Activated CD4-positive, alpha-beta memory T cell treated with anti-CD3 and anti-CD28 coated beads, Interleukin-2, amount 10 ng/mL, durations not matched to agents 7 days and 5 days (primary cell): Measurements from ENCODE around the gene HIPK1. TPM values are rescaled to one million over a fixed set of nuclear protein-coding genes. Genes with fewer than 3 reads are reported as not detected.

Source experiments
- CTCF ChIA-PET: fragments of 350-600 bp; sonication (Branson Sonifier 250); formaldehyde crosslinking; loops from one replicate; lab custom pipeline; 2021; ENCODE audit warnings: antibody characterized with exemption, inconsistent platforms; lab: Charles Lee
- POLR2A ChIA-PET: fragments of 350-600 bp; sonication (Branson Sonifier 250); formaldehyde crosslinking; loops from one replicate; lab custom pipeline; 2021; ENCODE audit warnings: antibody characterized with exemption; lab: Charles Lee
- DNase-seq: peaks from one replicate; pipeline ENCODE4 v3.0.0-alpha.2; 2020
- H3K27ac Mint-ChIP-seq: one replicate; pipeline ENCODE4 v1.8.0; 2021; ENCODE audit warnings: mild to moderate bottlenecking, mixed read lengths
- H3K27me3 Mint-ChIP-seq: one replicate; pipeline ENCODE4 v1.8.0; 2021; ENCODE audit warnings: mixed read lengths
- H3K36me3 Mint-ChIP-seq: one replicate; pipeline ENCODE4 v1.8.0; 2021; ENCODE audit warnings: low read depth, mixed read lengths
- H3K4me1 Mint-ChIP-seq: one replicate; pipeline ENCODE4 v1.8.0; 2021; ENCODE audit warnings: mixed read lengths
- H3K4me3 Mint-ChIP-seq: one replicate; pipeline ENCODE4 v1.8.0; 2021; ENCODE audit warnings: mild to moderate bottlenecking, mixed read lengths
- H3K9me3 Mint-ChIP-seq: one replicate; pipeline ENCODE4 v1.8.0; 2021; ENCODE audit warnings: mixed read lengths
- total RNA-seq, 2 experiments: library from RNA; stranded (reverse); gene quantifications; one replicate each; pipeline ENCODE4 v1.2.3, GENCODE V29; 2021

HIPK1 gene
- total RNA-seq, result 10 to 100 TPM; 89.5 to 92.5 TPM

GRCh38 chr1:113928941-113929749 is at the start of gene HIPK1:
HIPK1 (plus strand) TSS chr1:113929324.
- Mint-ChIP-seq H3K36me3 (peaks cover 16% of the 10 kb centered on the region), H3K4me1 (peaks cover 48% of the 10 kb centered on the region), H3K27ac (peak within 1 kb of the TSS; percentile 95), H3K27me3 (peaks cover 4% of the 10 kb centered on the region), H3K9me3 (no peaks in the 10 kb centered on the region), H3K4me3 (peak within 1 kb of the TSS; percentile 94)
- DNase-seq, result peak; percentile 94
- ChIA-PET CTCF (interaction anchor here (0.7 to 5.1 kb wide), 18 partner anchors 10 to 170 kb away, joined by 3 to 90 read pairs (median 4); partner anchors contain the start of genes AP4B1, DCLRE1B, PHTF1 and RSBN1), POLR2A (interaction anchor here (0.8 to 8.7 kb wide), 32 partner anchors 11 to 1214 kb away, joined by 3 to 268 read pairs (median 5); partner anchors contain the start of genes AP4B1, BCAS2, DCLRE1B and NRAS)

DNA sequence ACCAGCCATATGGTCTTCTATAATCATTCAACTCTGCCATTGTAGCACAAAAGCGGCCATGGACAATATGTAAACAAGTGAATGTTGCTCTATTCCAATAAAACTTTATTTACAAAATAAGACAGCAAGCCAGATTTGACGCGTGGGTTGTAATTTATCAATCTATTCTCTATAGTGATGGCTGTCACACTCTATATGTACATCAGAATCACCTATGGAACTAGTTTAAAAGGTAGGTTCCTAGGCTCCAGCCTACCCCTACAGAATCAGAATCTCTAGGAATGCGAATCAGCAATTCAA is 49.4 kb upstream of the HIPK1 start:
- Mint-ChIP-seq H3K27ac (no peak overlapping the region), H3K9me3 (no peaks in the 10 kb centered on the region), H3K27me3 (no peaks in the 10 kb centered on the region), H3K36me3 (peaks cover 17% of the 10 kb centered on the region), H3K4me1 (peaks cover 60% of the 10 kb centered on the region), H3K4me3 (no peak overlapping the region)
- DNase-seq, result no peak
- CTCF ChIA-PET, result interaction anchor here (2.1 kb wide), 1 partner anchor 24 kb away, joined by 4 read pairs; the partner anchor contains the start of gene AP4B1
- POLR2A ChIA-PET, result interaction anchor here (1.1 to 6.4 kb wide), 4 partner anchors 10 to 49 kb away, joined by 3 to 41 read pairs (median 11); partner anchors contain the start of genes AP4B1, DCLRE1B and HIPK1

DNA sequence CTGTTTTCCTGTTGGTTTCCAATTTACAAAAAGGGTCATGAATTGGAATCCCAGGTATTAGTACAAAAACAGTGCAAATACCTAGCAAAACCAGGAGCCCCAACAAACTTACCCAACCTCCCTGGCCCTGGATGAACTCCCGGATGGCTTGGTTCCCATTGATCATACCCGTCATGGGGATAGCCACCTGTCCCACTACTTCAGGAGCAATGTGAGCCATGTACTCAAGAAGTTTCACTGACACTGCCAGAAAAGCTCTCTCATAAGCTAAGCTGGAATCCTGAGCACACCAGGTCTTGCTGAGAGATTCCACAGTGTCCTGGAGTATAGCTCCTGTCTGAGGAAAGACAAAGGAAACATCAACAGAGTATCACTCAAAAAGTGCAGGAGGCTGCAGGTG is 47.5 kb upstream of the HIPK1 start:
- H3K9me3 Mint-ChIP-seq, result no peaks in the 10 kb centered on the region
- peaks cover 21% of the 10 kb centered on the region for H3K36me3 Mint-ChIP-seq
- CTCF ChIA-PET, result interaction anchor here (0.9 to 1.2 kb wide), 3 partner anchors 12 to 401 kb away, joined by 3 to 6 read pairs (median 3); no protein-coding TSS in a partner anchor
- POLR2A ChIA-PET, result interaction anchor here (1.3 to 6.4 kb wide), 4 partner anchors 11 to 65 kb away, joined by 3 to 41 read pairs (median 10); partner anchors contain the start of genes AP4B1 and DCLRE1B
- DNase-seq, result no peak
- H3K4me1 Mint-ChIP-seq, result peaks cover 51% of the 10 kb centered on the region
- H3K4me3 Mint-ChIP-seq, result no peak overlapping the region
- H3K27me3 Mint-ChIP-seq, result no peaks in the 10 kb centered on the region
- H3K27ac Mint-ChIP-seq, result no peak overlapping the region

DNA sequence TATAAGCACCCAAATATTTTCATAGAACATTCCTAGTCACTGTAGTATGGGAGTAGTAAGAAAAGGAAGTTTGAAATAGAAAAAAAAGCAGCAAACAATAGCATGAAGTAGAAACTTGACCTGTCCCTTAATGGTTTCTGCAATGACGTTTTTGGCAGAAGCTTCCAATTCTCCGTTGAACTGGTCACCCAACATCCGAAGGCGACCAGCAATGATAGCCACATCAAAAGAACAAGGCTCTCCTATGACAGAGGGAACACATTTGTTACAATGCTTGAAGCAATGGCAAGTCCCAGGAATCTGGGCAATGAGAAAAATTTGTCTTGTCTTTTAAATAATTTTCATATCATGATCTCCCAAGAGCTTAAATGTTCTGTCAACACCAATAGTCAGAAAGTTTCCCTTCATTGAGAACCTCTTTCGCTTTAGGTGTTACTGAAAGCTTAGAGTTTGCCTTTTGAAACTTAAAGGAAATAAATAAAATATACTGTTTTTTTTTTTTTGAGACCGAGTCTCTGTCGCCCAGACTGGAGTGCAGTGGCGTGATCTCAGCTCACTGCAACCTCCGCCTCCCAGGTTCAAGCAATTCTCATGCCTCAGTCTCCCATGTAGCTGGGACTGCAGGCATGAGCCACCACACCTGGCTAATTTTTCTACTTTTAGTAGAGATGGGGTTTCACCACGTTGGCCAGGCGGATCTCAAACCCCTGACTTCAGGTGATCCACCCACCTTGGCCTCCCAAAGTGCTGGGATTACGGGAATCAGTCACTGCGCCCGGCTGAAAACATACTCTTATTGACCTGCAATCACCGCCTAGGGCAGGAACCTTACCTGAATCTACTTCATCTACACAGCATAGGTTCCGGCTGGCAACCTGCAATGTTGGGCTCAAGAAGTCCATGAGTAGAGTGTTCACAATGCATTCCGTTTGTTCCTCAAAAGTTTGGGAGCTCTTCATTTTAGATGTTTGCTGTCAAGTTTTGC is 42.4 kb upstream of the HIPK1 start:
- Mint-ChIP-seq H3K9me3 (no peaks in the 10 kb centered on the region), H3K4me3 (no peak overlapping the region), H3K27ac (no peak overlapping the region), H3K36me3 (peaks cover 17% of the 10 kb centered on the region), H3K27me3 (no peaks in the 10 kb centered on the region), H3K4me1 (peaks cover 27% of the 10 kb centered on the region)
- ChIA-PET POLR2A (interaction anchor here (1.1 to 3.8 kb wide), 4 partner anchors 11 to 44 kb away, joined by 3 to 18 read pairs (median 6); partner anchors contain the start of gene AP4B1), CTCF (interaction anchor here (1.3 kb wide), 2 partner anchors 9 to 11 kb away, joined by 3 to 4 read pairs; no protein-coding TSS in a partner anchor)
- no peak for DNase-seq

DNA sequence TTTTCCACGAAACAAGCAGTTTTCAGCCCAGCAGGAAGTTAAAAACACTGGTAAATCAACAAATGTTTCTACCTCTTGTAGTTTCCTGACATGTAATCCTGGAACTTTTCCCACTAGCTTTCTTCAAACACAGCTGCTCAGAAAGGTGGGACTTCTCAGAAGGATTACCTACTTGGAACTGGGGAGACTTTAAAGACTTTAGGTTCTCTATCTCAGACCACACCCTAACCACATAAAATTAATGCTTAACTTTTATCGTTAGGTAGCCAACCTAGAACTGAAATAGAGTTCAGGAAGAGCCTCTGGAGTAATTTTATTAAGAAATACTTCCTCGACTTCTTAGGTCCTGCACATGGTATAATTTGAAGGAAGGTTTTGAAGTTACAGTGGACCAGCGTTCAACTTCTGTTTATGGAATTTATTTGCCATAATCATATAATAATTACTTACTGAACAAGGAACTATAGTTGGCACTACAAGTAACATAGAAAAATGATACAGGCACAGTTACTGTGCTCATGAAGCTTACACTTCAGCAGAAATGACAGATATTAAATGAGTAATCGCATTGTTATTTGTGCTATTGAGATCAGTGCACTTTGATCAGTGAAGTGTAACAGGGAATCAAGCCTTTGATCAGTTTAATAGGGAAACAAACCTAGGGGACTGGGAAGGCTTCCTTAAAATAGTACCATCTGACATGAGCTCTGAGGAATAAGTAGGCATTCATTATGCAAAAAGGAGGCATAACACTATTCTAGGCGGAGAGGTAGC is 41.5 kb upstream of the HIPK1 start, which contains the start of gene BCL2L15:
Gene BCL2L15, minus strand, starts transcription at position 180 of the 774 bp plus-strand sequence. CDS start 206 bp downstream, outside the sequence.
- no peak within 1 kb of the TSS for H3K4me3 Mint-ChIP-seq
- H3K27me3 Mint-ChIP-seq, result no peaks in the 10 kb centered on the region
- no peak within 1 kb of the TSS for H3K27ac Mint-ChIP-seq
- ChIA-PET POLR2A (interaction anchor here (1.2 to 3.8 kb wide), 3 partner anchors 12 to 16 kb away, joined by 3 to 18 read pairs (median 10); partner anchors contain the start of gene AP4B1), CTCF (interaction anchor here (1.3 kb wide), 2 partner anchors 8 to 12 kb away, joined by 3 to 4 read pairs; no protein-coding TSS in a partner anchor)
- peaks cover 26% of the 10 kb centered on the region for H3K4me1 Mint-ChIP-seq
- no peaks in the 10 kb centered on the region for H3K9me3 Mint-ChIP-seq
- H3K36me3 Mint-ChIP-seq, result peaks cover 17% of the 10 kb centered on the region
- no peak for DNase-seq

DNA sequence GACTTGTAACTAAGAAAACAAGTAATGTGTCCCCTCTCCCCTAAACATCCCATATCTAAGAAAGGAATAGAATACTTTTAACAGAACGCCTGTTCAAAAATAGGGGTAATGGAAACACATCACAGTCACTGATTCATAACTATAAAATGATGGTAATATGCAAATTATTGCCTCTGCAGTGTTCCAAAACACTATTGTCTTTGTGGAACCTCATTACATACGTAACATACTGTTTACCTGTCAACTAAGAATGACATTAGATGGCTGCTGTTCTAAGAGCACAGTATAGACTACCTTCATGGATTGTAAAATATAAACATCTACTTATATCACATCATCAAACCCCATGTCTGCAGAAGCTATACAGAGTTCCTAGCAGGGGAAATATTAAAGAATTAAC is 38.3 kb upstream of the HIPK1 start:
- no peak overlapping the region for H3K4me3 Mint-ChIP-seq
- no peaks in the 10 kb centered on the region for H3K9me3 Mint-ChIP-seq
- H3K27ac Mint-ChIP-seq, result no peak overlapping the region
- ChIA-PET POLR2A (interaction anchor here (1.1 kb wide), 1 partner anchor 13 kb away, joined by 4 read pairs; no protein-coding TSS in a partner anchor), CTCF (interaction anchor here (0.6 to 1.3 kb wide), 6 partner anchors 13 to 1134 kb away, joined by 3 to 7 read pairs (median 4); no protein-coding TSS in a partner anchor)
- H3K27me3 Mint-ChIP-seq, result no peaks in the 10 kb centered on the region
- peaks cover 22% of the 10 kb centered on the region for H3K4me1 Mint-ChIP-seq
- DNase-seq, result no peak
- H3K36me3 Mint-ChIP-seq, result peaks cover 31% of the 10 kb centered on the region

GRCh38 chr1:113891631-113892220 is 37.4 kb upstream of the HIPK1 start:
- no peak overlapping the region for H3K27ac Mint-ChIP-seq
- no peaks in the 10 kb centered on the region for H3K27me3 Mint-ChIP-seq
- peaks cover 36% of the 10 kb centered on the region for H3K36me3 Mint-ChIP-seq
- H3K4me3 Mint-ChIP-seq, result no peak overlapping the region
- CTCF ChIA-PET, result interaction anchor here (0.6 kb wide), 2 partner anchors 12 to 22 kb away, joined by 3 to 5 read pairs; no protein-coding TSS in a partner anchor
- no peak for DNase-seq
- H3K4me1 Mint-ChIP-seq, result peaks cover 18% of the 10 kb centered on the region
- POLR2A ChIA-PET, result interaction anchor here (1.1 kb wide), 1 partner anchor 12 kb away, joined by 4 read pairs; no protein-coding TSS in a partner anchor
- H3K9me3 Mint-ChIP-seq, result no peaks in the 10 kb centered on the region

DNA sequence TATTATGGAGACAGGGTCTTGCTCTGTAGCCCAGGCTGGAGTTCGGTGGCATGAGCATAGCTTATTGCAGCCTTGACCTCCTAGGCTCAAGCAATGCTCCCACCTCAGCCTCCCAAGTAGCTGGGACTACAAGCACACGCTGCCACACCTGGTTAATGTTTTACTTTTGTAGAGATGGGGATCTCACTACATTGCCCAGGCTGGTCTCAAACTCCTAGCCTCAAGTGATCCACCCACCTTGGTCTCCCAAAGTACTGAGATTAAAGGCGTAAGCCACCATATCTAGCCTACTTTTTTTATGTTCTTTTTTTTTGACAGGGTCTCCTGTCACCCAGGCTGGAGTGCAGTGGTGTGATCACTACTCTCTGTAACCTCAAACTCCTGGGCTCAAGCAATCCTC is 35.9 kb upstream of the HIPK1 start:
- no peak overlapping the region for H3K27ac Mint-ChIP-seq
- H3K4me1 Mint-ChIP-seq, result peaks cover 14% of the 10 kb centered on the region
- no peaks in the 10 kb centered on the region for H3K27me3 Mint-ChIP-seq
- H3K9me3 Mint-ChIP-seq, result no peaks in the 10 kb centered on the region
- no peak overlapping the region for H3K4me3 Mint-ChIP-seq
- POLR2A ChIA-PET, result interaction anchor here (1.2 to 2.1 kb wide), 2 partner anchors 11 kb away, joined by 4 to 10 read pairs; partner anchors contain the start of gene AP4B1
- CTCF ChIA-PET, result interaction anchor here (0.7 to 1.2 kb wide), 3 partner anchors 9 to 47 kb away, joined by 3 to 5 read pairs (median 4); partner anchors contain the start of gene AP4B1
- no peak for DNase-seq
- peaks cover 46% of the 10 kb centered on the region for H3K36me3 Mint-ChIP-seq

DNA sequence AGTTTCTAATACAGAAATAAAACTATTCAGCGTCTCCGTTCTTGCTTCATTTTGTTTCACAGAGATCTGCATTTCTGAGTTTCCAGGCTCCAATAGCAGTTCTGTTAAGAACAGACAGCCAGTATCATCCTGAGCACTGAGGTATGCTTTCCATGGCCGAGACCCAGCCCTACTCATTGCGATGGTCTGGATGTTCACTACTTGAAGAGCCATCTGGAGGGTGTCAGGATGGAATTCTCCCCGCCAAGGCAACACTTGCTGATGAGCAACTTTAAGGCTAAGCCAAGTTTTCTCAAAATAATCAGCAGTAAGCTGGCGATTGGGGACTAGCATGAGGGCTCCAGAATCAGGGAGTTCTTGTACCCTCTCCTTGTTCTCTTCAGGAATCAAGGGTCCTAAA is 34.0 kb upstream of the HIPK1 start:
- Mint-ChIP-seq H3K27ac (no peak overlapping the region), H3K27me3 (no peaks in the 10 kb centered on the region), H3K9me3 (no peaks in the 10 kb centered on the region), H3K4me3 (no peak overlapping the region), H3K4me1 (peaks cover 28% of the 10 kb centered on the region), H3K36me3 (peaks cover 61% of the 10 kb centered on the region)
- POLR2A ChIA-PET, result interaction anchor here (0.8 to 0.9 kb wide), 2 partner anchors 9 to 21 kb away, joined by 3 to 4 read pairs; partner anchors contain the start of genes AP4B1 and DCLRE1B
- DNase-seq, result no peak
- CTCF ChIA-PET, result interaction anchor here (1.2 to 1.4 kb wide), 2 partner anchors 8 to 11 kb away, joined by 3 to 4 read pairs; partner anchors contain the start of gene BCL2L15

GRCh38 chr1:113895961-113896360 is 33.2 kb upstream of the HIPK1 start:
- H3K36me3 Mint-ChIP-seq, result peaks cover 70% of the 10 kb centered on the region
- POLR2A ChIA-PET, result interaction anchor here (0.8 to 1.6 kb wide), 2 partner anchors 21 to 34 kb away, joined by 4 read pairs; no protein-coding TSS in a partner anchor
- no peak for DNase-seq
- H3K4me1 Mint-ChIP-seq, result peaks cover 33% of the 10 kb centered on the region
- H3K9me3 Mint-ChIP-seq, result no peaks in the 10 kb centered on the region
- H3K4me3 Mint-ChIP-seq, result no peak overlapping the region
- no peak overlapping the region for H3K27ac Mint-ChIP-seq
- CTCF ChIA-PET, result interaction anchor here (1.2 to 1.4 kb wide), 4 partner anchors 9 to 61 kb away, joined by 3 to 4 read pairs (median 4); partner anchors contain the start of gene BCL2L15
- H3K27me3 Mint-ChIP-seq, result no peaks in the 10 kb centered on the region
